GM21528 (cell line): Measurements from ENCODE around the gene GIT1.

Experiments used
- ATAC-seq: cut with Tn5 transposase; IDR thresholded peaks from one replicate; pipeline ENCODE4 v1.9.1; 2021; ENCODE audit warnings: mild to moderate bottlenecking, moderate library complexity; ENCODE audit not compliant: unreplicated experiment, low FRiP score

Gene GIT1, protein sequence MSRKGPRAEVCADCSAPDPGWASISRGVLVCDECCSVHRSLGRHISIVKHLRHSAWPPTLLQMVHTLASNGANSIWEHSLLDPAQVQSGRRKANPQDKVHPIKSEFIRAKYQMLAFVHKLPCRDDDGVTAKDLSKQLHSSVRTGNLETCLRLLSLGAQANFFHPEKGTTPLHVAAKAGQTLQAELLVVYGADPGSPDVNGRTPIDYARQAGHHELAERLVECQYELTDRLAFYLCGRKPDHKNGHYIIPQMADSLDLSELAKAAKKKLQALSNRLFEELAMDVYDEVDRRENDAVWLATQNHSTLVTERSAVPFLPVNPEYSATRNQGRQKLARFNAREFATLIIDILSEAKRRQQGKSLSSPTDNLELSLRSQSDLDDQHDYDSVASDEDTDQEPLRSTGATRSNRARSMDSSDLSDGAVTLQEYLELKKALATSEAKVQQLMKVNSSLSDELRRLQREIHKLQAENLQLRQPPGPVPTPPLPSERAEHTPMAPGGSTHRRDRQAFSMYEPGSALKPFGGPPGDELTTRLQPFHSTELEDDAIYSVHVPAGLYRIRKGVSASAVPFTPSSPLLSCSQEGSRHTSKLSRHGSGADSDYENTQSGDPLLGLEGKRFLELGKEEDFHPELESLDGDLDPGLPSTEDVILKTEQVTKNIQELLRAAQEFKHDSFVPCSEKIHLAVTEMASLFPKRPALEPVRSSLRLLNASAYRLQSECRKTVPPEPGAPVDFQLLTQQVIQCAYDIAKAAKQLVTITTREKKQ

GRCh38 chr17:29589524-29590410 lies at the start of gene GIT1:
TSS of gene GIT1 (minus strand) at chr17:29589648. CDS start at chr17:29589378, 270 bp downstream.
- ATAC-seq: no peak

DNA sequence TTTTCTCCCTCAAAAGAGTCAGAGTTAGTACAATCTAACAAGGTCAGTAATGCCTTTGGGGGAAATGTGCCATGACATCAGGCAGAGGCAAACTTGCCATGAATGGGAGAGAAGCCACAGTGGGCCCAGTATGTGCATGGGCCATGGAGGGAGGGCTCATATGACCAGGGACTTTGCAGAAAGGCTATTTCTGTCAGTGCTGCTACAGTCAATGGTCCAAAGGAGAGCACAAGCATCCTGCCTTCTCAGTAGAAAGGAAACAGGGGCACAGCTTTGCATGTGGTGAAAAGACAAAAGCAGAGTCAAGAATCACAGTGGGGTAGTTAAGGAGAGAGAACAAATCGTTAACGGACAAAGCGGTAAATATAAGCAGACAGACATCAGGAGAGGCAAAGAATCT lies 44.4 kb upstream of the GIT1 start:
- no peak for ATAC-seq

- no peak for ATAC-seq
Measured at GRCh38 chr17:29630630-29631193, 41.3 kb upstream of the GIT1 start.

- no peak for ATAC-seq
Measured at GRCh38 chr17:29629839-29630238, 40.4 kb upstream of the GIT1 start.

DNA sequence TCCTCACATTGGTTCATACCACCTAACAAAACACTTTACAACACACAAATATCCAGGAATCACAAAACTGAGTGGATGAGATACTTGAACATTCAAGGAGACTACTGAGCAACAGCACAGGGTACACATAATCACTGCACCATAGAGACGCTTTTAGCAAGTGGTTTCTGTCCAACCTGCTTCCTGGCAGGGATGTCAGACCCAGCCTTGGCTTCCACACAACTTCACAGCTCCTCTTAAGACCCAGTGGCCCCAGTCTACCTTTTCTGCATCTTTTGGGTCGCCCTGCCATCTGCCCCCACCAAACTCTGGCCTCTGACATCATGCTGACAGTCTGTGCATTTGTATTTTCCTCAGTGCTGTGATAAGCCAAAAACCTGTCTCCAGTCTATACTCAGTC lies 39.2 kb upstream of the GIT1 start:
- no peak for ATAC-seq

GRCh38 chr17:29627951-29628350 lies 38.5 kb upstream of the GIT1 start:
- ATAC-seq: no peak

DNA sequence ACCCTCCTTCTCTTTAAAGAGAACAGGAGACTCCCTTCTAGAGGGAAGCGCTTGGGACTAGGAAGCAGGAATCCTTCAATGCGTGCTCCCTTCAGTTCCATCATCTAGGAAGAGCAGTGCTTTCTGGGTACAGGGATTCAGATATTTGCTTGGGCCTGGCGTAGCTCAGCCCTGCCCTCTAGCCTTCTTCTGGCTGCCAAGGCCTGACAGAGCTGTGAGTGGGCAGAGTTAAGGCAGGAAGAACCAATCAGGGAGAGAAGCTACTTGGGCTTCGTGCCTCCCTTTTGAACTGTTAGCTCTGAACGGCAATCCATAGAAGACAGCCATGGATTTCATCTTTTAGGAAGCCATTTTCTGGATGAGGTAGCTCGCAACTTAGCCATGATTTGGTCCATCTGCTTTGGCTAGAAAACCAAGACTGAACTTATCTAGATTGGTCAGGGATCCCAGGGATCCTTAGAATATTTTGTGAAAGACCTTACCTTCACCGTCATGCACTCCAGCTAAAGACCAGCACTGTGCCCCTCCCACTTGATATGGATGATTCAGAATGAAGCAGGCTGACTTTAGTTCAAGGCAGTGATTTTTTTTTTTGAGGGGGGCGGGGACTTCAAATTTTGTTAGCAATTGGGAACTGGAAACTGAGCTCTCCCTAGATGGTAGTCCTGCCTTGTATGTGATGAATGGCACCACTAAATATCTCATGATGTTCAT lies 35.7 kb upstream of the GIT1 start:
- ATAC-seq: no peak

DNA sequence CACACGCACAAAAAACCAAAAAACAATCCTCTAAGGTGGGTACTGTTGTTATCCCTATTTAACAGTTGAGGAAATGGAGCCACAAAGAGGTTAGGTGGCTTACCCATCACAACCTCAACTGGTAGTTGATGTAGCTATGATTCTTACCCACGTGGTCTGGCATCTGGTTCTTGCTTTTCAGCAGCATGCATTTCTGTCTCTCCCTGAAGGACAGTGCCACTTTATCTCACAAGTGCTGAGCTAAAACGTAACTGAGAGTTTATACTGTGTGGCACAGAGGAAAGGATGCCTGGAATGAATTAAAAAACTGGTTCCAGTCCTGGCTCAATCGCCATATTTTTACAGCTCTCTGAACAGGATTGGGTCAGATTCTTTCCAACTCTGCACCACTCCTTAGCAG lies 35.1 kb upstream of the GIT1 start:
- no peak for ATAC-seq

- no peak for ATAC-seq
Measured at GRCh38 chr17:29623283-29623647, 33.8 kb upstream of the GIT1 start.

DNA sequence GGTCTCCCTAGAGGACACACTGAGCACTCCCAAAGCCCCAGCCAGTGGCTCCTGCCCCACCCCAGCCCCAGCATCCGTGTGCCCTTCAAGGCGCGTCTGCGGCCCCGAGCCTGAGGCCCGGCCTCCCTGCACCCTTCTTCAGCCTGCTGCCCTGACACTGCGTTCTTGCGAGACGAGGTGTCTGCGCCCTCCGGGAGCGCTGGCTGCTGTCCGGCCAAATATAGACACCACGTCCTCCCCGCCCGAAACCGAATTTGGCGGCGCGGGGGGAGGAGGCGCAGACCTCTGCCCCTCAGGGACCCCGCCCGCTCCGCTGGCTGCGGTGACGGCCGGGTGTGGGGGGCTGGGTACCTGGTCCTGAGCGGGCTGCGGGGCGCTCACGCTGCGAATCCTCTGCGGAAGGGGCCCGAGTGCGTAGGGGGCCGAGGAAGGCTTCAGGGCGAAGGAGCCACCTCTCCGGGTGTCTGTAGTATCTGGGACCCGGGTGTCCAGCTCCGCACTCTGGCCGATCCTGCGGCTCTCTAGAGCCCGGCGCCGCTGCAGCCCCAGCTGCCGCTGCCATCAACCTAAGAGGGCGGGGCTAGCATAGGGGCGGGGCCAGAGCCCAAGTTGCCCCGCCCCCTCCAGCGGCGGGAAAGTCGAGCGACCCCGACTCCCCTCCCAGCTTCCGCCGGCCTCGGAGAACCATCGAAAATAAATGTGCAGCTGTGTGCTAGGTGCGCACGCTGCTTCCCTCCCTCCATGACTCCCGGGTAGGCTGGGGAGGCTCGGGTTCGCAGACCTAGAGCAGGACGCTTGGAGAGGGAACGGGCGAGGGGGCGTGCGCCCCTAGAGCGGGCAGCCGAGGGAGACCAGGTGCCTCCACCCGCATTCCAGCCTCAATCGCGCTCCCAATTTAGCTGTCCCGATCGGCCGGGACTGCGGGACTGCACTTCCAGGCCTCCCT lies 33.2 kb upstream of the GIT1 start, which contains the start of gene CORO6:
Gene CORO6, minus strand, starts transcription at position 576 of the 946 bp plus-strand sequence. CDS start 1,491 bp downstream, outside the sequence.
- no peak for ATAC-seq

DNA sequence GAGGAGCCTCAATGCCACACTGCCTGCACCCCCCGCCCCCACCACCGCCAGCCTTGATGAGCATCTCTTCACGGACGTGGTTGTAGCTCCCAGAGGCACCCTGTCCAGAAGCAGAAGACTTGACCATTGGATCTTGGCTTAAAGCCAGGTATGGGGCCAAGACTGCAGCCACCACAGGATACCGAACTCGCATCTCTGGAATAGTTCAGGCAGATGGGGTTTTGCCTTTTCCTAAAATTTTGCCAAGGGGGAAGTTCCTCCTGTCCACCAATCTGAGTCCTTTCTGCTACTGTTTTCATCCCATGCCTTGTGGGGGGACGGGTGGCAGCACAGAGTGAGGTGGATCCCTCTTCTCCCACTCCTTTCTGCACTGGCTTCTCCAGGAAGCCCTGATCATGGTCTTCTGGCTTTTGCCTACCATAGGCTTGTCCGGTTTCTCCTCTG lies 32.3 kb upstream of the GIT1 start:
- ATAC-seq: no peak

- no peak for ATAC-seq
Measured at GRCh38 chr17:29620779-29621500, 31.5 kb upstream of the GIT1 start.

GRCh38 chr17:29620271-29620670 lies 30.8 kb upstream of the GIT1 start:
- no peak for ATAC-seq

DNA sequence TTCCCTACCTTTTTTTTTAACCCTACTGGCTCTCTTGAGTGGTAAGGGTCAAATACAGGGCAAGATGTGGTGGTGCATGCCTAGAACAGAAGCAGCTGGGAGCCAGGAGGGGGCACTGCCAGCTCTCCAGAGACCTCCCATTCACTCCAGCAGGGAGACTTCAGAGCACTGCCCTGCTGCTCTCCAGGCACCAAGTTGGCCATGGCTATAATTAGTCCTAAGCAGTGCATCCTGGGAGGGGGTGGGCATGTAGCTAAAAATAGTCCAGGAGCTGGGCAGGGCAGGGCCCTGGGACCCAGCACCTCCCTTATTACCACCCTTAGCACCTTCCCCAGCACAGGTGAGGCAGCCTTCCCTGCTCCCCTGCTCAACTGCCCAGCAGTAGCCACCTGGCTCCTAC lies 29.8 kb upstream of the GIT1 start:
- no peak for ATAC-seq

DNA sequence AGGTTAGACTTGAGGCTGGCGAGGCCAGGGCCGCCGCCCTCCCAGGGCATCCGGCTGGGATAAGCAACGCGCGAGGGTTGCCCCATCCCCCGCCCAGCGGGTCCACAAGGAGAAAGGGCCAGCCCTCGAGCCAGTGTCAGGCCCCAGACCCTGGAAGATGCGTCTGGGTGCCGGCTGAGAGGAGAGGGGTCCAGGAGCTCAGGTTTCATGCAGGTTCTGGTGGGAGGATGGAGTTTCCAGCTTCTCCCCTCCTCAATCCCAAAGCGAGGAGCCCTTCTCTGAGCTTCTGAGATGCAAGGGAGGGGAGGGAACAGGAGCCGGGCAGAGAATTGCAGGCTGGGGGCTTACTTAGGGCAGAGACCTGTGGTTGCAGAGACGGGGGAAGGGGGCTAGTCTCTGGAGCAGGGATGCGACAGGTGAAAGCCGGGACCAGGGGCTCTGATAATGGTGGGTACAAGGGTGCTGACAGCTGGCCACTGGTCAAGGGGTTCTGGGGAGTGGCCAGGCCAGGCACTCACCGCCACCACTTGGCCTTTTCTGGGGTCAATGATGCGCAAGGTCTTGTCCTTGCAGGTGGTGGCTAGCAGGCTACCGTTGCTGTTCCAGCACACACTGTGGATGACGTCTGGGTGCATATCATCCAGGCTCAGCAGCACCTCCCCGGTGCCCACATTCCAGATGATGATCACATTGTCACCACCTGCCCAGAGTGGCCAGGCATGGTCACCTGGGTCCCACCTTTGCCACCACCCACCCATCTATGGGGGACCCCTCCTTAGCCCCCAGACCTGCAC lies 29.0 kb upstream of the GIT1 start:
- no peak for ATAC-seq

- no peak for ATAC-seq
Measured at GRCh38 chr17:29617481-29618271, 28.2 kb upstream of the GIT1 start.

DNA sequence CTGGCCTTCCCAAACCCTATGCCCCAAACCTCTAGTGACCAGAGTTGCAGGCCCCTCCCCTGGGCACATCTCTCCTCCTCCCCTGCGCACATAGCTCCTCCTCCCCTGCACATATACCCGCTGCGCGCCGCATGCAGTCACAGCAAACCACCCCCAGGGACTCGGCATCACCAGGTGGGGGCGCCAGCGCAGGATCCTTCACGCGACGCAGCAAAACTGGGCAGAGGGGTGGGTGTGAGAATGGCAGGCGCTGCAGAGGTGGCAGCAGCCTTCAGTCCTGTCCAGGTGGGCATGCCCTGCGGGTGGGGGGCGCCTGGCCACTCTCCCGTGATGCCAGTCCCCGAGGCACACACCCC lies 27.7 kb upstream of the GIT1 start:
- ATAC-seq: no peak
